NCI-H2227 (cell line): Measurements from ENCODE around the gene HADH.
A peak's percentile ranks its signal among the peaks of the same experiment; 100 is the strongest.

Source experiments
- DNase-seq: peaks from one replicate; lab custom pipeline; 2025; ENCODE audit not compliant: unreplicated experiment; lab: John Stamatoyannopoulos, UW

Gene HADH

DNA sequence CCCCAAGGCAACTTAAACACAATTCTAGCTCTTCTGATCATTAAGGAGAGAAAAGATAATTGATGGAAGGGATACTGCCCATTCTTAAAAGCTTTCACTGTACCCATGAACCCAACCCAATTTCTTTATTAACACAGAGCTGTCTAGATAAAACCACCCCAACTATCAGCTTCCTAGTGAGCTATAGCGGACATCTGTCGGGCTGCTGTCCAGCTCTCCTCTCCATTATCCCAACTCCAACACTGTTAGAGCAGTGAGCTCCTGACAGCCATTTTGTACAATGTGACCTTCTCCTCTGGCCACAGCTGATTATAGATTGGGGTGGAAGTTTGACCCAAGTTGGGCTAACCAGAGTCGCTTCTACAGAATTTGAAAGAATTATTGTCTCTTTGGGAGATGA is 66.1 kb downstream of the HADH start:
- DNase-seq, result no peak

DNA sequence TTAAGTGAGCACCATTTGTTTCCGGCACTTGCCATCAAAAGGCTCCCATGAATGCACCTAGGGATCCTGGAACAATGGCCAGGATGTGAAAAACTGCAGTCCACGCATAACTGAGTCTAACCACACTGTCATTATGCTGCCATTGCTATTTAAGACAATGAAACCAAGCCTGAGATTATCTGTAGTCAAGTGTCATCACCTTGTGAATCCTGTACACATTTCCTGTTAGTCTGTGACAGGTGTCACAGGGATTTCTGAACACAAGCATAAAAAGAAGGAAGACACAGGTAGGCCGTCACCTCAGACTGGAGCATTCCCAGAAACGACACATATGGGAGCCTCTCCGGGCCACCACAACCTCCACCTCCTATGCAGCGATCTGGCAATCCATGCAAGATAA is 66.7 kb downstream of the HADH start:
- no peak for DNase-seq

DNA sequence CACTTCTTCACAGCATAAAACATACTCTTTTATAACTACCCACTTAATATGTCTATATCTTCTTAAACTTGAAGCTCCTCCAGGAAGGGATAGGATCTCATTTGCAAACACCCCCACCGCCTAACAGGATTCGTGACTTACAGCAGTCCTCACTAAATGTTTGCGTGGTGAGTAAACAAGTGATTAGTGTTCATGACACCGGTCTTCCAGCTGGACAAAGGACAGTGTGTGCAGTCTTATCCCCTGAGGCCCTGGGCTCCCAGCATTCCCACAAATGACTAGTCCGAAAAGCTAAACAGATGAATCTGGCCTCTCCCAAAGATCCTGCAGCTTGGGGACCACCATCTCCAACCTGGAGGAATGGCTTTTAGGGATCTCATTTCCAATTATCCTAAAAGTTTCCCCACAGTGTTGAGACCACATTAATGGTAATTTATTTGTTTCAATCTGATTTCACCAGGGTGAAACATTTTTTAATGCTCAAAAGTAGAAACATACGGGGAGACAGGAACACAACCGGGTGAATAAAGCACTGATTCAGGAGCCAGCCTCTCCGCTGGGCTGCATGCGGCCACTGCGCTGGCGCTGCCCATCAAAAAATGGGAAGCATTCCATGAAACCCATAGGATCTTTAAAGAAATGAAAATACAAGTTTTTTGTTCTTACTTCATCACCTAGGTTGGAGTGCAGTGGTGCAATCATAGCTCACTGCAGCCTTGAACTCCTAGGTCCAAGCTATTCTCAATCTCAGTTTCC is 69.2 kb downstream of the HADH start:
- DNase-seq, result no peak

DNA sequence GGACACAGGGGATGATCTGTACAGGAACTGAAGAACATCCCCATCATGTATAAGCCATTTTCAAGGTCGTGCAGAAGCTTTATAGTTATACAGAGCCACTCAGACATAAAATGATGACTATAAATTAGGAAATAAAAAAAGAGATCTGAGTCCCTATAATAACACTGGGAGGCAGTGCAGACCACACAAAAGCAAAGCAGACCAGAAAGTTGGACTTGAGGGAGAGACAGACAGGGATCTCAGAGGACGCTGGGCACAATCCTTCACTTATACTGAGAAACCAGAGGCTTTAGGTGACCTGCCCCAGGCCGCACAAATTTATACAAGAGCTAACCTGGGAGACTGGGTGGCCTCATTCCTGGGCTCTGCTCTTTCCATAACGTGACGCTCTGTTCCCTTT is 70.5 kb downstream of the HADH start:
- peak; percentile 30 for DNase-seq

DNA sequence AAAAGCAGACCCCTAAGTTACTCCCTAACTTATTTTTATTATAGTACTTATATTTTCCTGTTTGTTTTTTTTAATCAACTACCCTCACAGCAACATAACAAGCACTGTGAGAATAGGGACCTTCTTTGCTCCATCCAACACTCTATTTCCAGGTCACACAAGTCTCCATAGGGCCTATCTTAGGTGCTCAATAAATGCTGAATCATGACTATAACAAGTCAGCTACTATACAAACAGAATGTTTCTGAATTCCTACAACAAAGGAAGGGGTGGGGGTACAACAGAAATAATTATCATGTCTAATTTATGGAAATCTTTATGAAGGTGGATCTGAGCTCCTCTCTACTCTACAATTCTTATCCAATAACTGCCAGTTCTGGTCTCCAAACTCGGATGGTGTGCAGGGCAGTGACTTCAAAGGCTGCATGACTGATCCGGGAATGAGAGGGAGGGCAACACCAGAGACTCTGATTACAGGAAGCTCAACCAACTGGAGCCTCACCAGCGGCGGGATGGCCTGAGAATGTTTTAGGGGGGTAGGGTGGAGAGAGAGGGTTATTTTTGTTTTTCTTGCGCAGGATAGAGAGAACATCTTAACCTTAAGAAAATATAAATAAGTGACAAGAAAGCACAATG is 71.1 kb downstream of the HADH start:
- DNase-seq, result no peak

DNA sequence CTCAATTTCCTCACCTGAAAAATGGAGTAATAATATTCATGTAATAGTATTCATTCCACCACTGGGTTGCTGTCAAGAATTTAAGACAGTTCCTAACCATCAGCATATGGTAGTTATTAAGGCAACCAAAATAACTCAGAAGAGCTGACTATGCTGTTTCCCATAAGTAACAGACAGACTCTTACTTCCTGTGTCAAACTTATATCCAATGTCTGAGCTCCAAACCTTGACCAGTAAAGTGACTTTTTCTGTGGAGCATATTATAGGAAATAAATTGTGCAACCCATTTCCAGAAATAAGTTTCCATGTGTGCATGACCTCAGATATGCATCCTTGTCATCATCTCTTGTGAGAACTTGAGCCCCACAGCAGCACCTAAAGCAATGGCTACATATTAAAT is 78.8 kb downstream of the HADH start:
- DNase-seq, result no peak

DNA sequence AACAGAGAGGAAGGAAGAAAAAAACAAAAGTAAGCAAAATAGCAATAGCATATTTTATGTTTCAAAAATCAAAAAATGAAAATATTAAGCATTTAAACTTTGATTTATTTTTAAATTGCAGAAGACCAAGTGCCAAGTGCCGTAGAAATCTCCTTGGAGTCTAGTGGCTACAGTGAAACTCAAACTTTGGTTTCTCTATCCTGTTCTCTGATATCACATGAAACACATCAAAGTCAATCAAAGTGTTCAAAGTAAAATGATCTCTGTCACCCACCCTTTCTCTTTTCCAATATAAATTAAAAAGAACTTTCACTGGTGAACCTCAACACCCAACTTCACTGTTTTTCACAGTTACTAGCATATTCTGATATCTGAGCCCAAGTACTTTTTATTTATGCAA is 81.1 kb downstream of the HADH start:
- DNase-seq, result no peak

DNA sequence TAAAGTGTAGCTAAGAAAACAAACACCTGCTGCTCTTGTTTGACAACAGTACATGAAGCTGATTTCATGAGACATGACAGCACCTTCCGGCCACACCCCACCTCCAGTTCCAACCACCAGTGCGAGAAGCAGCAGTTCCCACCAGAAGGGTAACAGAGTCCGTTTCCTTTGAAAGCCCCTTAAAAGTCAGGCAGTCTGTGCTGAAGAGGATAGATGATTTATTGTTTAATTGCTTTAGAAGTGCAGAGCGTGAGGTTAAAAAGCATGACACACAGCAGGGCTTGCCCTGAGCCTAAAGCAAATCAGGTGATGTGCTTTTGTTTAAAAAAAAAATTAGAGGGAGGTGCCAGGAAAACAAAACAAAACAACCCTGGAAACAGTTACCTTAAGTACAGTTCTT is 82.6 kb downstream of the HADH start:
- peak; percentile 14 for DNase-seq

DNA sequence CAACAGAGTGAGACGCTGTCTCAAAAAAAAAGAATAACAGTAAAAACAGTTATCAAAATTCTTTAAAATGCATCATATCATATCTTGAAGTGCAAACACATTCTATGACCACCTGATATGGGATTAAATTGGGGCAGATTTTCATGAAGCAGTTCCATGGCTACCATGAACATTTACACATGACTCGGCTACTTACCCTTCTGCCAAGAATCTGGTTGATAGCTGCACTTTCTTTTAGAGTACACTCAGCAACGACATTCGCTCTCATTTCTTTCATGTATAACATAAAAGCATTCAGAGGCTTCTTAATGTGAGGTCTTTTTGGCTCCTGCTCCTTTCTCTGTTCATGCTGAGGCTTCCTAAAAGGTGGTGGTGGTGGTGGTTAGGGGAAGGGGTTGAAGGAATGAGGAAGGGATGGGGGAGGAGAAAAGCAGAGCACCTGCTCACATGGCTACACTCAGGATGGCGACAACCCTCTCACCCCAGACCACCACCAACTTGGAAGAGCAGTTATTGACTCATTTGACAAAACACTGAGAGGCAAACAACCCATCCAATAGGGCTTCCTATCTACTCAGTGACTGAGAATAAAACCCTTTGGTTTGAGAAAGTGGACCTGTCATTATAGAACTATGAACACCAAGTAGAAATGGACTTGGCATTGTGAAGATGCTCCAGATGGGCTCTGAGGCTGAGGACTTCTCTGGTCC is 88.5 kb downstream of the HADH start:
- no peak for DNase-seq

DNA sequence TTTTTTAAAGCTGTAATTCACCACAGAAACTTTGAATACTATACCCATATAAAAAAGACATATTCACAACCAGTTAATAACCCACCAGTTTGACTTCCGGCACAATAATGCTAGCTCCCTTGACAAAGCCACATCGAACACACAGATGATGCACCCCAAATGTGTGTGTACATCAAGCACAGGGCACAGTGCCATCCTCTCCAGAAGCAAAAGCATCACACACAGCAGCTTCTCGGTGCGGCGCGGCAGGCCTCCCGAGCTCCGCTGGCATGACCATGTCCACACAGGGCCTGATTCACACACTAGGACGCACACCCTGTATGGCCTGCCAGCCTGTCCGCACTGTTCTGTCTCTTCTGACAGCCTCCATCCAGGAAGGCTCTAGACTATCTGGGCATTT is 91.1 kb downstream of the HADH start:
- DNase-seq, result no peak

DNA sequence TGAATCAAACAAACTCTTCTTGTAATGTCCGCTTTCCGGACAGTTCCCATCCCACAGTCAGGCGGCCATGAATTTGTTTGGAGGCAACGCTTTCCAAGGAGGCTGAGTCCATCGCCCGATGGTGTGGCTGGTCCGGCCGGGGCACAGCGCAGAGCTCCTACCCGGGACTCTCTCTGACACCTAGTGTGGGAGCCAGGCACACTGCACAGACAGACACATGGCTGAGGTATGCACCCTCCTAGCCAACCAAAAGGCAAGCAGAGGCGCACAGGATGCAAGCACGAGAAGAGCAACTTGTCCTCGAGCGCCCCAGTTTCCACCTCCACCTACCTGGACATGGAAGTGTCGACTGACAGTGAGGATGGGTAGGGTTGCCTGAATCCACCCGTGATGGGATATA is 91.6 kb downstream of the HADH start:
- DNase-seq, result no peak
